ENCODE data around the gene NRXN3. TPM values are rescaled to one million over a fixed set of nuclear protein-coding genes. Genes with fewer than 3 reads are reported as not detected.
"Not testable (repeated sequence)": the region's sequence is repeated elsewhere in the genome, so short reads cannot be mapped to it uniquely, and the experiment has no call there.

NRXN3 gene
- total RNA-seq, 1 experiment from 2014 or later = 0.80 TPM

DNA sequence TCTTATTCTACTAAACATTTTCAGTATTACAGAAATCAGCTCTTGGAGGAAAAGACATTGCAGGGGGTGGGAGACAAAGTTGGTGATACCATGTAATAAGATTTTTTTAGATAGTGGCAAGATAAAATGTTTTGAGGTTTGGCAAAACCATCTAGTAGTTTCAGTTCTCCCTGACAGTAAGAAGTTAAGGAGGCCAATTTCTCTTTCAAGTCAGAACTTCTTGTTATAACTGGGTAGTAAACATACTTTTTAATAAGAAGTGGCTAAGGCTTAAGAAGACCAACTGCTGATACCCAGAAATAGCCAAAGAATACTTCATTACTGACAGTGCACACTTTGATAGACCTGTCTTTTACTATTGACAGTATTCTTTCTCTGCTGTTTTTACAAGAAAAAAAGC, 1588.8 kb downstream of the NRXN3 start:
- Histone ChIP-seq H3K4me3 (ENCODE audit: insufficient read depth, low read depth, low read length) (no peak overlapping the region), H3K36me3 (replicated peaks; ENCODE audit: control insufficient read depth, insufficient read depth, low read length) (no peaks in the 10 kb centered on the region), H3K27me3 (ENCODE audit: control insufficient read depth, insufficient read depth, low read length) (no peaks in the 10 kb centered on the region)
- no peak for DNase-seq

DNA sequence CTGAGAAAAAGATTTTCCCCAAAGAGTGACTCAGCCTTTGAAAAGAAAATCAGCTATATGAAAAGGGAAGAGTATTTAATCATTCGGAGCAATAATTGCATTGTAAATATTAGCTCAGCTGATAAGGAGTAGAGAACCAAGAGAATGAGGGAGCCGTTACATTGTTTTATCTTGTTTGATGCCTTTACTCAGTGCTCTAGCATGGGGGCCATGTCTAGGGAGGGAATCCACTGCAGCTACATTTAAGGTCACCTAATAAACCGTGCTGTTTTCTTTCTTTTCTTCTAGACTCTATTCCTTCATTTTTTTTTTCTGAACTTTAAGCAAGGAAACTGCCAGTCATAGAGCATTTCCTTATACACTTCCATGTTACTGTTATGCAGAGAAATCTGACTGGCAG, 1594.2 kb downstream of the NRXN3 start:
- no peaks in the 10 kb centered on the region for H3K36me3 ChIP-seq (replicated peaks; ENCODE audit: control insufficient read depth, insufficient read depth, low read length)
- H3K4me3 ChIP-seq (ENCODE audit: insufficient read depth, low read depth, low read length) = no peak overlapping the region
- DNase-seq = no peak
- no peaks in the 10 kb centered on the region for H3K27me3 ChIP-seq (ENCODE audit: control insufficient read depth, insufficient read depth, low read length)

- no peak for DNase-seq
- Histone ChIP-seq H3K4me3 (ENCODE audit: insufficient read depth, low read depth, low read length) (no peak overlapping the region), H3K36me3 (replicated peaks; ENCODE audit: control insufficient read depth, insufficient read depth, low read length) (no peaks in the 10 kb centered on the region), H3K27me3 (ENCODE audit: control insufficient read depth, insufficient read depth, low read length) (no peaks in the 10 kb centered on the region)
Measured at GRCh38 chr14:79766511-79766910, 1596.3 kb downstream of the NRXN3 start.

- no peak for DNase-seq
- H3K27me3 ChIP-seq (ENCODE audit: control insufficient read depth, insufficient read depth, low read length) = no peaks in the 10 kb centered on the region
- H3K4me3 ChIP-seq (ENCODE audit: insufficient read depth, low read depth, low read length) = no peak overlapping the region
- no peaks in the 10 kb centered on the region for H3K36me3 ChIP-seq (replicated peaks; ENCODE audit: control insufficient read depth, insufficient read depth, low read length)
Measured at GRCh38 chr14:79767251-79767650, 1597.1 kb downstream of the NRXN3 start.

GRCh38 chr14:79767721-79768120, 1597.5 kb downstream of the NRXN3 start:
- not testable (repeated sequence) for H3K27me3 ChIP-seq (ENCODE audit: control insufficient read depth, insufficient read depth, low read length); H3K36me3 ChIP-seq (replicated peaks; ENCODE audit: control insufficient read depth, insufficient read depth, low read length); H3K4me3 ChIP-seq (ENCODE audit: insufficient read depth, low read depth, low read length); DNase-seq

- Histone ChIP-seq H3K4me3 (ENCODE audit: insufficient read depth, low read depth, low read length) (no peak overlapping the region), H3K27me3 (ENCODE audit: control insufficient read depth, insufficient read depth, low read length) (no peaks in the 10 kb centered on the region), H3K36me3 (replicated peaks; ENCODE audit: control insufficient read depth, insufficient read depth, low read length) (no peaks in the 10 kb centered on the region)
- DNase-seq = no peak
Measured at GRCh38 chr14:79781882-79782281, 1611.7 kb downstream of the NRXN3 start.

- Histone ChIP-seq H3K36me3 (replicated peaks; ENCODE audit: control insufficient read depth, insufficient read depth, low read length) (no peaks in the 10 kb centered on the region), H3K27me3 (ENCODE audit: control insufficient read depth, insufficient read depth, low read length) (no peaks in the 10 kb centered on the region), H3K4me3 (ENCODE audit: insufficient read depth, low read depth, low read length) (no peak overlapping the region)
- no peak for DNase-seq
Measured at GRCh38 chr14:79783041-79783440, 1612.9 kb downstream of the NRXN3 start.

- H3K4me3 ChIP-seq (ENCODE audit: insufficient read depth, low read depth, low read length) = no peak overlapping the region
- no peaks in the 10 kb centered on the region for H3K36me3 ChIP-seq (replicated peaks; ENCODE audit: control insufficient read depth, insufficient read depth, low read length)
- no peak for DNase-seq
- no peaks in the 10 kb centered on the region for H3K27me3 ChIP-seq (ENCODE audit: control insufficient read depth, insufficient read depth, low read length)
Measured at GRCh38 chr14:79786522-79786921, 1616.3 kb downstream of the NRXN3 start.

GRCh38 chr14:79788346-79788745, 1618.2 kb downstream of the NRXN3 start:
- no peak for DNase-seq
- Histone ChIP-seq H3K27me3 (ENCODE audit: control insufficient read depth, insufficient read depth, low read length) (no peaks in the 10 kb centered on the region), H3K4me3 (ENCODE audit: insufficient read depth, low read depth, low read length) (no peak overlapping the region), H3K36me3 (replicated peaks; ENCODE audit: control insufficient read depth, insufficient read depth, low read length) (no peaks in the 10 kb centered on the region)

GRCh38 chr14:79791055-79791732, 1621.0 kb downstream of the NRXN3 start:
- no peak for DNase-seq
- no peaks in the 10 kb centered on the region for H3K36me3 ChIP-seq (replicated peaks; ENCODE audit: control insufficient read depth, insufficient read depth, low read length)
- H3K4me3 ChIP-seq (ENCODE audit: insufficient read depth, low read depth, low read length) = no peak overlapping the region
- H3K27me3 ChIP-seq (ENCODE audit: control insufficient read depth, insufficient read depth, low read length) = no peaks in the 10 kb centered on the region

GRCh38 chr14:79802093-79802492, 1631.9 kb downstream of the NRXN3 start:
- H3K4me3 ChIP-seq (ENCODE audit: insufficient read depth, low read depth, low read length) = no peak overlapping the region
- no peaks in the 10 kb centered on the region for H3K27me3 ChIP-seq (ENCODE audit: control insufficient read depth, insufficient read depth, low read length)
- no peak for DNase-seq
- H3K36me3 ChIP-seq (replicated peaks; ENCODE audit: control insufficient read depth, insufficient read depth, low read length) = no peaks in the 10 kb centered on the region

- no peaks in the 10 kb centered on the region for H3K36me3 ChIP-seq (replicated peaks; ENCODE audit: control insufficient read depth, insufficient read depth, low read length)
- DNase-seq = no peak
- no peaks in the 10 kb centered on the region for H3K27me3 ChIP-seq (ENCODE audit: control insufficient read depth, insufficient read depth, low read length)
- no peak overlapping the region for H3K4me3 ChIP-seq (ENCODE audit: insufficient read depth, low read depth, low read length)
Measured at GRCh38 chr14:79805636-79806035, 1635.5 kb downstream of the NRXN3 start.

DNA sequence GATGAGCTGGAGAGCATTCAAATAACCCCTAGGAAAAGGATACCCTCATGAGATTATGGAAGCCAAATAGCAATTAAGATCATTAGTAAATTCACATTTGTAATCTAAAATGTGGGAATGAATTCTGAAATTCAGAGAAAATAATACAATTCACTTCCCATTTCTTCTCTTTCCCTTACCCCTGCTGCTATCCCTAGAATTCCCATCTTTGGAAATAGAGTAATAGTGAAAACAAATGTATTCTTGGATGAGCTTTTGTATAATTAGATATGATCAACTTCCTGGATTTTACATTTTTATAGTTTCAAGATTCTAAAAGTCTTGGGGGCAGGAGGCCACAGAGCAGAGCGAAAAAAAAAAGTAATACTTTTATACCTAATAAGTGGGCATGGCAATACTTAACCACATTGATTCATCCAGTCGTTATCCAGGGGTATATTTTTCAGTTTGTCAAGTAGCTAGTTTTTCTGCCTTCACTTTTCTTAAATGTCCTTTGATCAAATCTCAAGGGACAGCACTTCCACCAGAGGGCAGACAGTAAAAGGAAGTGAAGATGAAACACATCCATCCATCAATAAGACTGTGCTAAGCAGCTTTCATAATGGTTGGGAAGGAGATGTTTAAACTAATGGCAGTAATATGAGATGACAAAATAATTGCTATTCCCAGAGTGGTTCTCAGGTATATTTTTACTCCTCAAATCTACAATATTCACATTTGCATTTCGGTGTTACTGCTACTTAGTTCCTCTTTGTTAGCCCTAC, 1639.9 kb downstream of the NRXN3 start:
- no peaks in the 10 kb centered on the region for H3K36me3 ChIP-seq (replicated peaks; ENCODE audit: control insufficient read depth, insufficient read depth, low read length)
- no peak overlapping the region for H3K4me3 ChIP-seq (ENCODE audit: insufficient read depth, low read depth, low read length)
- peak; percentile 25 for DNase-seq
- H3K27me3 ChIP-seq (ENCODE audit: control insufficient read depth, insufficient read depth, low read length) = no peaks in the 10 kb centered on the region

DNA sequence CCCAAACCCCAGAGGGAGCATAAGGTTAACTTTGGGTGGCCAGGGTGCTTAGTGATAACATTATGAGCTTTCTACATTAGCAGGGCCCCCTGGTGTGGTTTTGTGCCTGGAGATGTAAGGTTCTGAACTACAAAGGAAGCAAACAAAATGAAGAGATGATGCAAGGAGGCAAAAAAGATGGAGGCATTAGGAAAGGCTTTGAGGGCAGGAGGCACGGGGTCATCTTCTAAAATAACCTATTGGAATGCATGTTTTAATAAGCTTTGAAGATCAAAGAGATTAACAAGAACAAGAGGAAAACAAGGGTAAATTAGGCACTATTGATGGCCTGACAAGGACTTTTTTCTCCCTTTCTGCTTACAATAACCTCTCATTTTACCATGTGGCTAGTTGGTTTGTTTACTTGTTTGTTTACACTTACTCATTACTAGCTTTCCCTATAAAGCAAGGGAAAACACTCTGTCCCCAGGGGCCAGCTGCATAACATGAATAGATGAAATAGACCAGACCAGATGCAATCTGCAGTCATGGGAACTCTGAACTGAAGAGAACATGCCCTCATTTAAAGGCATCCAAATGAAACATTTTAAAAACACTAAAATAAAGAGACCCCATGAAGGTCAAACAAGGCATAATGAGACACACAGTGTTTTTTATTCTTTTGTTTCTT, 1650.8 kb downstream of the NRXN3 start:
- Histone ChIP-seq H3K27me3 (ENCODE audit: control insufficient read depth, insufficient read depth, low read length) (no peaks in the 10 kb centered on the region), H3K36me3 (replicated peaks; ENCODE audit: control insufficient read depth, insufficient read depth, low read length) (no peaks in the 10 kb centered on the region), H3K4me3 (ENCODE audit: insufficient read depth, low read depth, low read length) (no peak overlapping the region)
- DNase-seq = peak; percentile 6

DNA sequence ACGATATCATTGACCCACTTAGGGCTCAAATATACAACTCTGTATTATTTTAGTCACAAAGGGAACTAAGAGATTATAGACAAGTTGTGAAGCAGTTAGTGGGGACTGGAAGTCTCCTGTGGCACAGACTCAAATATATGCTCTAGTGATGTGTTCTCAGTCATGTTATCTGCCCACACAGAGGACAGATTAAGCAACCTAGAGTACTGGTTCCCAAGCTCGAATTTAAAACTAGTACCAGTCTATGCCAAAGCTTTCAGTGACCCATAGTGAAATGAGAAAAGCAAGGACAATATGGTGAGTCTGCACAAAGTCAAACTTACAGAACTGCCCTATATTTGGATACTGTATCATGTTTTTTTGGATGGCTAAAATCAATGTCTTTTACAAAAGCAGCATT, 1651.9 kb downstream of the NRXN3 start:
- Histone ChIP-seq H3K4me3 (ENCODE audit: insufficient read depth, low read depth, low read length) (no peak overlapping the region), H3K36me3 (replicated peaks; ENCODE audit: control insufficient read depth, insufficient read depth, low read length) (no peaks in the 10 kb centered on the region), H3K27me3 (ENCODE audit: control insufficient read depth, insufficient read depth, low read length) (no peaks in the 10 kb centered on the region)
- no peak for DNase-seq
